Left lung (tissue), 10 donors: ENCODE data around the gene CD84. TPM values are rescaled to one million over a fixed set of nuclear protein-coding genes. Genes with fewer than 3 reads are reported as not detected.

Experiments used
- ATAC-seq: fragments of 200-7000 bp; cut with Tn5 transposase; one replicate; pipeline ENCODE4 v1.9.1; 2020; ENCODE audit warnings: moderate library complexity
- DNase-seq, 4 donors: peaks; one replicate each; pipeline ENCODE4 v3.0.0-alpha.2; 2013 to 2020
- H3K27ac ChIP-seq, 2 donors: fragments of 200-600 bp; sonication (generic) in 1 of 2; one replicate each; pipeline versions ENCODE4 v1.5.0 to v1.8.0; 2020 to 2021
- H3K27me3 ChIP-seq, 2 donors: fragments of 200-600 bp; sonication (generic) in 1 of 2; one replicate each; pipeline versions ENCODE4 v1.5.0 to v1.8.0; 2020 to 2021
- H3K36me3 ChIP-seq, 2 donors: fragments of 200-600 bp; sonication (generic) in 1 of 2; one replicate each; pipeline versions ENCODE4 v1.5.0 to v1.8.0; 2020 to 2021
- H3K4me1 ChIP-seq, 2 donors: fragments of 200-600 bp; one replicate each; pipeline ENCODE4 v1.8.0; 2021
- H3K4me3 ChIP-seq, 2 donors: fragments of 200-600 bp; sonication (generic) in 1 of 2; one replicate each; pipeline versions ENCODE4 v1.5.0 to v1.8.0; 2020 to 2021; ENCODE audit warnings: mild to moderate bottlenecking in 1 of 2
- H3K9me3 ChIP-seq, 2 donors: fragments of 200-600 bp; sonication (generic) in 1 of 2; one replicate each; pipeline versions ENCODE4 v1.5.0 to v1.8.0; 2020 to 2021
- CTCF ChIP-seq, 2 donors: fragments of 200-600 bp; sonication (generic) in 1 of 2; IDR thresholded peaks; one replicate each; pipeline versions ENCODE4 v1.5.0 to v1.8.0; 2021; ENCODE audit warnings: antibody characterized with exemption in 2 of 2
- intact Hi-C, 2 donors: fragments of 100-400 bp; cut with DNase I; formaldehyde crosslinking; loops; one replicate each; pipeline versions ENCODE4 v1.11.2 to v1.14.2; 2022
- polyA plus RNA-seq, 6 donors: library from polyadenylated mRNA; unstranded; fragments of 120-200 nt; gene quantifications; one replicate each; pipeline ENCODE4 v1.2.1, GENCODE V29; 2013; ENCODE audit not compliant: insufficient read length in 6 of 6
- total RNA-seq, 2 donors: library from RNA; stranded (reverse); fragmentation: NEBNext Ultra II Directional; extraction: Animal tissue kit (Norgen Biotek cat#: 25700); gene quantifications; one replicate each; pipeline ENCODE4 v1.2.1, GENCODE V29; 2021
- donor health status: DM: no; HTN: yes; CAD: no.
- donor health status: DM: no; HTN: no; CAD: no.

The CD84 gene
- total and polyA plus RNA-seq, 8 donors: 1.6 to 39.7 (median 2.3) TPM

- H3K4me1 ChIP-seq: no peaks in the 10 kb centered on the region
- H3K27ac ChIP-seq: no peak overlapping the region
- peak; percentile 33 to 64 for TF ChIP-seq CTCF (IDR thresholded peaks at IDR 0.05)
- intact Hi-C loops: no loop called here
- no peak overlapping the region for H3K4me3 ChIP-seq
- no peaks in the 10 kb centered on the region for H3K9me3 ChIP-seq
- ATAC-seq: no peak
- no peaks in the 10 kb centered on the region for H3K27me3 ChIP-seq
- no peak for DNase-seq
- no peaks in the 10 kb centered on the region for H3K36me3 ChIP-seq
Observed at GRCh38 chr1:160618763-160619274, 39.5 kb upstream of the CD84 start.

DNA sequence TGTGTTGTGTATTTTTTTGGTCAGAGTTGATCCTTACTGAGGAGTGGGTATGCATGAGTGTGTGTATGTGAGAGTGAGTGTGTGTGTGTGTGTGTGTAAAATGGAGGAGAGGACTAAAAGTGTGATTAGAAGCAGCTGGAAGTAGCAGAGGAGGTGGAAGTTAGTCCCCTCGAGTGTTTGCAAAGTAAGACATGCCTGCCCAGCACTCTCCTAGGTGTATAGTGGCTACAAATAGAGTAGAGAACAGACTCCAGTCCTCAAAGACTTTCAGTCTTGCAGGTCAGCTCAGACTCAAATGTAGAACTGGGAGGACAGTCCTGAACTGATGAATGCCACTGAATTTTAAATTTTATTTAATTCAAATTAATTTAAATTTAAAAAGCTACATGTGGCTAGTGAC is 39.0 kb upstream of the CD84 start:
- intact Hi-C loops: no loop called here
- Histone ChIP-seq H3K4me1 (no peaks in the 10 kb centered on the region), H3K4me3 (no peak overlapping the region), H3K9me3 (no peaks in the 10 kb centered on the region), H3K27me3 (no peaks in the 10 kb centered on the region), H3K27ac (no peak overlapping the region), H3K36me3 (no peaks in the 10 kb centered on the region)
- no peak for TF ChIP-seq CTCF (IDR thresholded peaks at IDR 0.05)
- ATAC-seq (no peak), DNase-seq (no peak)

DNA sequence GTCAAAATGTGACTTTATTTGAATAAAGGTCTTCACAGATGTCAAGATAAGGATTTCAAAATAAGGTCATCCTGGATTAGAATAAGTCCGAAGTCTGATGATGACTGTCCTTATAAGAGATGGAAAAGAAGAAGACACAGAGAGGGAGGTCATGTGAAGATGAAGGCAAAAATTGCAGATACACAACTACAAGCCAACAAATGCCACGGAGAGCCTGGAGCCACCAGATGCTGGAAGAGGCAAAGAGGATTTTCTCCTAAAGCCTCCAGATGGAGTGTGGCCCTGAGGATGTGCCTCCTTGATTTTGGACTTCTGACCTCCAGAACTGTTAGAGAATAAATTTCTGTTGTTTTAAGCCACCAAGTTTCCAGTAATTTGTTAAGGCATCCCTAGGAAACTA is 36.4 kb upstream of the CD84 start:
- no peak for TF ChIP-seq CTCF (IDR thresholded peaks at IDR 0.05)
- peaks cover 0 to 7% of the 10 kb centered on the region in 2 donors for H3K27me3 ChIP-seq
- ATAC-seq: no peak
- no peaks in the 10 kb centered on the region for H3K36me3 ChIP-seq
- H3K27ac ChIP-seq: no peak overlapping the region
- DNase-seq: no peak
- no peaks in the 10 kb centered on the region for H3K9me3 ChIP-seq
- intact Hi-C loops: no loop called here
- H3K4me3 ChIP-seq: no peak overlapping the region
- no peaks in the 10 kb centered on the region for H3K4me1 ChIP-seq

GRCh38 chr1:160614410-160614809 is 35.1 kb upstream of the CD84 start:
- ATAC-seq (no peak), DNase-seq (no peak)
- TF ChIP-seq CTCF (IDR thresholded peaks at IDR 0.05): no peak
- no peak overlapping the region for H3K4me3 ChIP-seq
- H3K27ac ChIP-seq: no peak overlapping the region
- H3K4me1 ChIP-seq: peaks cover 0 to under 1% of the 10 kb centered on the region in 2 donors
- intact Hi-C loops: no loop called here
- peaks cover 0 to 7% of the 10 kb centered on the region in 2 donors for H3K27me3 ChIP-seq
- no peaks in the 10 kb centered on the region for H3K36me3 ChIP-seq
- H3K9me3 ChIP-seq: no peaks in the 10 kb centered on the region

DNA sequence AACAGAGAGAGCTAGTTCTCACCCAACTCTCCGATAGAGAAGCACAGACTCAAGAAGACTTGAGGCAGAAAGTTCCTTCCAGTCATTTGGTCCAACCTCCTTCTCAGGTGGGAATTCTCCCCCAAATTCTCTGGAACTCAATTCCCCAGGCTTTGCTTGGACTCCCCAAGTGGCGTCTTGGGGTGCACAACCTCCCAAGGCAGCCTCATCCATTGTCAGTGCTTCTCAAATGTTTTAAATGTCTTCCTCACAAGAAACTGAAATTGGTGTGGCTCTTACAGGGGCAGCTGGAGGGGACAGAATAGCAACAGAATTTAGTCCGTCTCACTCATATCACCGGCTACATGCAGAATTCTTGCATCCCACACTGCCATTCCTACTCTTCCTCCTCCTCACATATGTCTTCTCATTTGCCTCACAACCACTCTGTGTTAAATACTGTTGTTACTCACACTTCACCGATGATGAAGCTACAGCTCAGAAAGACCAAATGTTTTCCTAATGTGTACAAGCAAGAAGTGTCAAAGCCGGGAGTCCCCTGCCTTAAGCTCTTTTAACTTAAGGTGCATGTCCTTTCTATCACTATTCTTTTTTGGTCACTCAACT is 33.4 kb upstream of the CD84 start:
- intact Hi-C loops: no loop called here
- peaks cover 0 to 7% of the 10 kb centered on the region in 2 donors for H3K27me3 ChIP-seq
- no peak for ATAC-seq
- DNase-seq: no peak
- no peaks in the 10 kb centered on the region for H3K9me3 ChIP-seq
- no peak overlapping the region for H3K27ac ChIP-seq
- TF ChIP-seq CTCF (IDR thresholded peaks at IDR 0.05): no peak
- H3K4me3 ChIP-seq: no peak overlapping the region
- no peaks in the 10 kb centered on the region for H3K36me3 ChIP-seq
- H3K4me1 ChIP-seq: peaks cover 0 to 3% of the 10 kb centered on the region in 2 donors
